Keratinocyte (primary cell): Measurements from ENCODE around the gene MAP3K5. TPM values are rescaled to one million over a fixed set of nuclear protein-coding genes. Genes with fewer than 3 reads are reported as not detected.

Source experiments
- DNase-seq: peaks from one replicate; pipeline ENCODE4 v3.0.0-alpha.2; 2011; ENCODE audit warnings: low read depth, missing footprints, low spot score
- FAIRE-seq: peaks from 2 replicates; lab custom pipeline; 2011; peaks lifted over from hg19 to GRCh38; lab: Jason Lieb, UNC
- H2AFZ ChIP-seq: 2 replicates; pipeline ENCODE4 v1.6.0; 2012; ENCODE audit warnings: low read length, control low read depth, inconsistent platforms; ENCODE audit not compliant: control insufficient read depth
- H3K27ac ChIP-seq: 2 replicates; pipeline ENCODE4 v1.5.1; 2011; ENCODE audit warnings: low read length; ENCODE audit not compliant: control insufficient read depth, insufficient read depth
- H3K27me3 ChIP-seq: 3 replicates; pipeline ENCODE4 v1.6.0; 2011; ENCODE audit warnings: low read length; ENCODE audit not compliant: control insufficient read depth, insufficient read depth; ENCODE audit errors: extremely low read depth
- H3K36me3 ChIP-seq, 2 experiments: 2 replicates in 1 of 2; 3 replicates in 1 of 2; pipeline ENCODE4 v1.5.1; 2011; ENCODE audit warnings: low read length in 2 of 2, mild to moderate bottlenecking in 1 of 2; ENCODE audit not compliant: control insufficient read depth in 2 of 2, insufficient read depth in 2 of 2; ENCODE audit errors: extremely low read depth in 1 of 2
- H3K4me1 ChIP-seq: 3 replicates; pipeline ENCODE4 v1.5.1; 2011; ENCODE audit warnings: low read length; ENCODE audit not compliant: control insufficient read depth, insufficient read depth; ENCODE audit errors: extremely low read depth
- H3K4me2 ChIP-seq: 3 replicates; pipeline ENCODE4 v1.6.0; 2011; ENCODE audit warnings: low read depth, low read length; ENCODE audit not compliant: control insufficient read depth, insufficient read depth; ENCODE audit errors: extremely low read depth
- H3K4me3 ChIP-seq, 3 experiments: fragments of 200-600 bp in 1 of 3; sonication (generic) in 1 of 3; 2 replicates in 2 of 3; 3 replicates in 1 of 3; pipeline ENCODE4 v1.5.1; 2011 to 2016; ENCODE audit warnings: low read length in 3 of 3, mild to moderate bottlenecking in 3 of 3, control low read depth in 2 of 3, inconsistent platforms in 1 of 3, low read depth in 1 of 3, mixed read lengths in 1 of 3, mixed run types in 1 of 3, moderate library complexity in 1 of 3; ENCODE audit not compliant: control insufficient read depth in 2 of 3, insufficient read depth in 2 of 3; ENCODE audit errors: extremely low read depth in 1 of 3
- H3K79me2 ChIP-seq: 2 replicates; pipeline ENCODE4 v1.6.0; 2012; ENCODE audit warnings: low read length; ENCODE audit not compliant: control insufficient read depth, insufficient read depth
- H3K9ac ChIP-seq: 3 replicates; pipeline ENCODE4 v1.6.0; 2011; ENCODE audit warnings: low read length; ENCODE audit not compliant: control insufficient read depth, insufficient read depth; ENCODE audit errors: extremely low read depth
- H3K9me1 ChIP-seq: 3 replicates; pipeline ENCODE4 v1.6.0; 2011; ENCODE audit warnings: low read length; ENCODE audit not compliant: control insufficient read depth, insufficient read depth; ENCODE audit errors: extremely low read depth
- H3K9me3 ChIP-seq: 2 replicates; pipeline ENCODE4 v1.5.1; 2012; ENCODE audit warnings: low read depth, low read length; ENCODE audit not compliant: control insufficient read depth
- H4K20me1 ChIP-seq: 3 replicates; pipeline ENCODE4 v1.6.0; 2011; ENCODE audit warnings: low read length; ENCODE audit not compliant: control insufficient read depth, insufficient read depth; ENCODE audit errors: extremely low read depth
- EZH2 ChIP-seq: IDR thresholded peaks from one replicate; pipeline ENCODE4 v1.6.1; 2012; ENCODE audit warnings: inconsistent platforms, mild to moderate bottlenecking, low read length, moderate library complexity
- dilution Hi-C: fragments of 300-500 bp; cut with MboI; formaldehyde crosslinking; loops from one replicate; pipeline ENCODE4 v1.7.0; 2020; ENCODE audit warnings: low sequenced_read_pairs; ENCODE audit not compliant: extremely low pct_ligation_motif_present
- polyA plus RNA-seq, 5 experiments: library from polyadenylated mRNA; depleted of rRNA in 3 of 5; stranded (reverse) in 3 of 5; stranded (forward) in 1 of 5; unstranded in 1 of 5; fragments of >200 nt; gene quantifications; 1 replicate in 1 of 5; 2 replicates in 3 of 5; 3 replicates in 1 of 5; pipeline versions ENCODE4 v1.2.1 to v1.2.3, GENCODE V29; 2011 to 2012; ENCODE audit warnings: missing spikeins in 2 of 5, low read depth in 1 of 5, low replicate concordance in 1 of 5
- TF ChIP-seq, protein P1 (sequence below), 3 experiments: IDR thresholded peaks in 1 of 3; conservative IDR thresholded peaks in 1 of 3; optimal IDR thresholded peaks in 1 of 3; 2 replicates in 2 of 3; 3 replicates in 1 of 3; pipeline versions ENCODE3 to v1.5.1; 2011; ENCODE audit warnings: low read length in 3 of 3, mild to moderate bottlenecking in 3 of 3, moderate library complexity in 2 of 3, control low read depth in 1 of 3, inconsistent platforms in 1 of 3; ENCODE audit not compliant: insufficient read depth in 2 of 3; ENCODE audit errors: extremely low read depth in 1 of 3

Gene MAP3K5
- polyA plus RNA-seq, 1 donor (not counting 4 experiments of a cell fraction or from before 2014, with no cell fraction given) = 3.4 TPM

DNA sequence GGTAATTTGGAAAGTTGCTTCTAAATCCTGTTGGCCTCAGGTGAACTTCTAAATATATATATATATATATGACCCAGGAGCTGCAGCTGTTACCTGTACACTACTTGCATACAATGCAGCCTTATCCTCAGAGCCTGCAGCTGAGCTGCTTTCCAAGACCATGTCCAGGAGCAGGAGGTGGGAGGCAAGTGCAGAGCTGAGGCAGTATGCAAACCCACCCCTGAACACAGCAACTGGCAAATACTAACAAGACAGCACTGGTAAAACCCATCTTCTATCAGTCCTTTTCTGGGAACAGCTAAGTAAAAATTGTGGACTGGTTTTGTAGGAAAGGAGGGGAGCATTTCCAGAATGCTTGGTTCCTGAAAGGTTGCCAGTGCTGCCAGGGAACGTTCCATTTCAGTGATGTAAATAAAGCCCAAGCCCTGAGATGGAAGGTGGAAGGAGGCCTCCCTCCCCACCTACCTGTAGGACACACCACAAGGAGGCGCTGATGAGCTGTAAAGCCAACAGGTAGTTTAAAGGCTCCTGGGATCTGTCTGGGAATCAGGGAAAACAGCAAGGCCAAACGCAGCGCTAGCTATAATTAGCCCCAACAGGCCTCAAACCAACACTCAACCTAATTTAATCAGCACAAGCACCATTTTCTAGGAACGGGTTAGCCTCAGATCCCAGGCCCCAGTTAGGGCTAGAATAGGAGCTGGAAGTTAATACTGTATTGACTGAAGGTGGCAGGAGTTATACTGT is 148.3 kb downstream of the MAP3K5 start:
- Histone ChIP-seq H3K79me2 (no peaks in the 10 kb centered on the region), H3K9me3 (no peaks in the 10 kb centered on the region), H3K9ac (peak overlapping the region; percentile 26), H3K27me3 (no peaks in the 10 kb centered on the region), H3K4me3 (no peak overlapping the region), H3K36me3 (no peaks in the 10 kb centered on the region), H3K9me1 (peaks cover 3% of the 10 kb centered on the region), H3K4me1 (peaks cover 18% of the 10 kb centered on the region), H3K27ac (no peak overlapping the region), H3K4me2 (no peak overlapping the region), H4K20me1 (no peaks in the 10 kb centered on the region), H2AFZ (peak overlapping the region; percentile 32)
- DNase-seq (peak; percentile 35), FAIRE-seq (peak; percentile 82)
- dilution Hi-C loops = no loop called here
- TF ChIP-seq, protein P1, sequence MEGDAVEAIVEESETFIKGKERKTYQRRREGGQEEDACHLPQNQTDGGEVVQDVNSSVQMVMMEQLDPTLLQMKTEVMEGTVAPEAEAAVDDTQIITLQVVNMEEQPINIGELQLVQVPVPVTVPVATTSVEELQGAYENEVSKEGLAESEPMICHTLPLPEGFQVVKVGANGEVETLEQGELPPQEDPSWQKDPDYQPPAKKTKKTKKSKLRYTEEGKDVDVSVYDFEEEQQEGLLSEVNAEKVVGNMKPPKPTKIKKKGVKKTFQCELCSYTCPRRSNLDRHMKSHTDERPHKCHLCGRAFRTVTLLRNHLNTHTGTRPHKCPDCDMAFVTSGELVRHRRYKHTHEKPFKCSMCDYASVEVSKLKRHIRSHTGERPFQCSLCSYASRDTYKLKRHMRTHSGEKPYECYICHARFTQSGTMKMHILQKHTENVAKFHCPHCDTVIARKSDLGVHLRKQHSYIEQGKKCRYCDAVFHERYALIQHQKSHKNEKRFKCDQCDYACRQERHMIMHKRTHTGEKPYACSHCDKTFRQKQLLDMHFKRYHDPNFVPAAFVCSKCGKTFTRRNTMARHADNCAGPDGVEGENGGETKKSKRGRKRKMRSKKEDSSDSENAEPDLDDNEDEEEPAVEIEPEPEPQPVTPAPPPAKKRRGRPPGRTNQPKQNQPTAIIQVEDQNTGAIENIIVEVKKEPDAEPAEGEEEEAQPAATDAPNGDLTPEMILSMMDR (optimal IDR thresholded peaks at IDR 0.05 in 1 of 3, IDR thresholded peaks at IDR 0.05 in 1 of 3, conservative IDR thresholded peaks at IDR 0.05 in 1 of 3; ENCODE audit: extremely low read depth in 1 of 3, insufficient read depth in 2 of 3, low read length in 3 of 3) = peak; percentile 88 to 92 (median 91)
- no peak for TF ChIP-seq EZH2

DNA sequence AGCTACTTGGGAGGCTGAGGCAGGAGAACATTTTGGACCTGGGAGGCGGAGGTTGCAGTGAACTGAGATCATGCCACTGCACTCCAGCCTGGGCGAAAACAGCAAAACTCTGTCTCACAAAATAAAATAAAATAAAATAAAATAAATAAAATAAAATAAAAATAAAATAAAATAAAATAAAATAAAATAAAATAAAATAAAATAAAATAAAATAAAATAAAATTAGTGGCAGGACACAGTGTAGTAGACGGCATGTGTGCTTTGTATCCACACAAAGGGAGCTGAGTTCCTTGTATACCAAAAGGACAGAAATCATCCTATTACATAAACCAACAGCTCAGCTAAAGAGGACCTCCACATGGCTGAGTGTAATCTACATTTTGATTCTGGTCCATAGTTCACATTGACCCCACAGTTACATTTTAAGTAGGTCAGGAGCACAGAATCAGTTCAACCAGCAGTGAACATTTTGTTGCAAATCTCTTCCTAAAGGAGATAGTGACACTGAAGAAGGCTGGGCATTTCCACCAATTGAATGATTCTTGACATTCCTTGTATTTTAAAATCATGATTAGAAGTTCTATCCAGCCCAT is 150.3 kb downstream of the MAP3K5 start:
- TF ChIP-seq EZH2 = no peak
- TF ChIP-seq, protein P1 (optimal IDR thresholded peaks at IDR 0.05 in 1 of 3, IDR thresholded peaks at IDR 0.05 in 1 of 3, conservative IDR thresholded peaks at IDR 0.05 in 1 of 3; ENCODE audit: extremely low read depth in 1 of 3, insufficient read depth in 2 of 3, low read length in 3 of 3) = no peak
- no peak overlapping the region for H3K4me3 ChIP-seq
- no peaks in the 10 kb centered on the region for H3K9me1 ChIP-seq
- FAIRE-seq (no peak), DNase-seq (no peak)
- no peak overlapping the region for H3K9ac ChIP-seq
- H4K20me1 ChIP-seq = no peaks in the 10 kb centered on the region
- H3K4me1 ChIP-seq = peaks cover 8% of the 10 kb centered on the region
- H3K4me2 ChIP-seq = no peak overlapping the region
- H3K9me3 ChIP-seq = no peaks in the 10 kb centered on the region
- H2AFZ ChIP-seq = no peak overlapping the region
- no peaks in the 10 kb centered on the region for H3K27me3 ChIP-seq
- H3K36me3 ChIP-seq = no peaks in the 10 kb centered on the region
- H3K79me2 ChIP-seq = no peaks in the 10 kb centered on the region
- no peak overlapping the region for H3K27ac ChIP-seq
- dilution Hi-C loops = no loop called here
